A673 (cell line): ENCODE results near the gene ANK3. TPM values are rescaled to one million over a fixed set of nuclear protein-coding genes. Genes with fewer than 3 reads are reported as not detected.

ENCODE experiments used
- BruUV-seq: library from RNA; stranded (reverse); fragments of 400-500 nt; replicated peaks from 2 replicates; lab custom pipeline; 2021; lab: Mats Ljungman, UMichigan
- CTCF ChIA-PET: fragments of 300-600 bp; sonication (Branson Sonifier 250); formaldehyde crosslinking; loops from one replicate; lab custom pipeline; 2022; ENCODE audit warnings: antibody characterized with exemption; lab: Charles Lee
- POLR2A ChIA-PET: fragments of 300-600 bp; sonication (Branson Sonifier 250); formaldehyde crosslinking; loops from one replicate; lab custom pipeline; 2022; ENCODE audit warnings: antibody characterized with exemption; ENCODE audit not compliant: low non-redundant PET; lab: Charles Lee
- DNase-seq: peaks from one replicate; pipeline ENCODE4 v3.0.0-alpha.2; 2015; ENCODE audit warnings: low spot score
- H3K27ac ChIP-seq: fragments of 200-600 bp; sonication (generic); 2 replicates; pipeline ENCODE4 v1.5.1; 2016; ENCODE audit warnings: mixed run types, low read depth, mild to moderate bottlenecking, mixed read lengths, antibody characterized with exemption, low read length; ENCODE audit not compliant: poor library complexity, severe bottlenecking
- H3K27me3 ChIP-seq: fragments of 200-600 bp; sonication (generic); replicated peaks from 2 replicates; pipeline ENCODE4 v1.6.1; 2017; ENCODE audit warnings: mixed run types, low read depth, mild to moderate bottlenecking, mixed read lengths, antibody characterized with exemption, low read length; ENCODE audit not compliant: insufficient read depth, poor library complexity
- H3K36me3 ChIP-seq: fragments of 200-600 bp; sonication (generic); 2 replicates; pipeline ENCODE4 v1.6.1; 2016; ENCODE audit warnings: mixed run types, mild to moderate bottlenecking, mixed read lengths, antibody characterized with exemption, low read length; ENCODE audit not compliant: insufficient read depth, poor library complexity, severe bottlenecking
- H3K4me1 ChIP-seq: fragments of 200-600 bp; sonication (generic); 2 replicates; pipeline ENCODE4 v1.6.1; 2017; ENCODE audit warnings: mixed run types, mild to moderate bottlenecking, mixed read lengths, antibody characterized with exemption, low read length; ENCODE audit not compliant: insufficient read depth, poor library complexity, severe bottlenecking
- H3K4me3 ChIP-seq: fragments of 200-600 bp; sonication (generic); 2 replicates; pipeline ENCODE4 v1.5.1; 2016; ENCODE audit warnings: low read depth, mixed run types, mild to moderate bottlenecking, mixed read lengths, low read length; ENCODE audit not compliant: poor library complexity, severe bottlenecking
- H3K9me3 ChIP-seq: fragments of 200-600 bp; sonication (generic); 2 replicates; pipeline ENCODE4 v1.6.1; 2016; ENCODE audit warnings: mixed run types, low read depth, mild to moderate bottlenecking, mixed read lengths, antibody characterized with exemption, low read length; ENCODE audit not compliant: poor library complexity, severe bottlenecking
- CTCF ChIP-seq: fragments of 300-800, 200-600 bp; sonication (generic); conservative IDR thresholded peaks from 2 replicates; pipeline ENCODE4 v1.5.1; 2017; ENCODE audit warnings: low read depth, mild to moderate bottlenecking, antibody characterized with exemption, low read length, moderate library complexity, mixed read lengths
- EZH2 ChIP-seq: fragments of 200-600 bp; sonication (generic); IDR thresholded peaks from 2 replicates; pipeline ENCODE4 v1.6.1; 2017; ENCODE audit warnings: borderline replicate concordance, low read depth, mild to moderate bottlenecking, mixed read lengths, antibody characterized with exemption, low read length; ENCODE audit not compliant: poor library complexity, severe bottlenecking
- intact Hi-C: fragments of 100-400 bp; cut with micrococcal nuclease; formaldehyde crosslinking; loops from one replicate; pipeline ENCODE4 v1.10.0; 2022; ENCODE audit not compliant: unreplicated experiment
- total RNA-seq: library from RNA; stranded (reverse); gene quantifications from 2 replicates; pipeline ENCODE4 v1.2.3, GENCODE V29; 2021

The ANK3 gene
- total RNA-seq, 1 experiment from 2014 or later: 13.5 TPM

DNA sequence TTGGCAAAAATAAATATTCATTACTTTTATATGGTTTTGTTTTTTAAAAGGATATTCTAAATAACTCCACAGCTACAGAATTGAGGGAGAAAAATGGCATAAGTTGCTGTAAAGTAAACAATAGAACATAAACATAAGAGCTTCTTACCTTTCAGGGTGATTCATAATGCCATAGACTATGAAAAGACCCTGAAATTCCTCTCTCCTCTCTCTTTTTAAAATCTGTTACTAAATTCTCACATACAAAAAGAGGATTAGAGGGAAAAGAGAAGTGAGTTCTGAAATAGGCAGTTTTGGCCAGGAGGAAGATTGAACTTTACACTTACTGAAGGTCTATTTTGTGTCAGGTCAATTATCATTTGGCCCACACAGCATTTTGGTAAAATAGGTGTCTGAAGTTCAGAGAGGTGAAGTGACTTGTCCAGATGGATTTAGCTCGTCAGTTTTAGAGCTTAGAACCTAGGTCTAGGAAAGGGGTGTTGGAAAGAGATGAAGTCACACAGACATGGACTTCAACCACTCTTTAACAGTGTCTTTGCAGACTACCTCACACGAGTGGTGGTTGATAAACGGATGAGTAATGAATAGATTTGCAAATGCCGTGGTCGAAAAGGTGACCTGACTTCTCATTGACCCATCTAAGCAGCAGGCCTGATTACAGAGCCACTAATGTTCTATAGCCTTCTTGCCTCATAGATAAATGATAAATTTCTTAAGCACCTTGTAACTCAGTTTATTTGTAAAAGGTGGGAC, 292.7 kb downstream of the ANK3 start:
- TF ChIP-seq CTCF (no peak), EZH2 (no peak)
- Histone ChIP-seq H3K9me3 (no peaks in the 10 kb centered on the region), H3K4me1 (no peaks in the 10 kb centered on the region), H3K27me3 (no peaks in the 10 kb centered on the region), H3K36me3 (no peaks in the 10 kb centered on the region), H3K27ac (no peak overlapping the region), H3K4me3 (no peak overlapping the region)
- ChIA-PET CTCF (no interaction called here), POLR2A (no interaction called here)
- DNase-seq: no peak
- BruUV-seq: no TSS peak
- intact Hi-C loops: loop anchor here (5.0 kb wide), 1 partner anchor 110 kb away; no protein-coding TSS in a partner anchor

DNA sequence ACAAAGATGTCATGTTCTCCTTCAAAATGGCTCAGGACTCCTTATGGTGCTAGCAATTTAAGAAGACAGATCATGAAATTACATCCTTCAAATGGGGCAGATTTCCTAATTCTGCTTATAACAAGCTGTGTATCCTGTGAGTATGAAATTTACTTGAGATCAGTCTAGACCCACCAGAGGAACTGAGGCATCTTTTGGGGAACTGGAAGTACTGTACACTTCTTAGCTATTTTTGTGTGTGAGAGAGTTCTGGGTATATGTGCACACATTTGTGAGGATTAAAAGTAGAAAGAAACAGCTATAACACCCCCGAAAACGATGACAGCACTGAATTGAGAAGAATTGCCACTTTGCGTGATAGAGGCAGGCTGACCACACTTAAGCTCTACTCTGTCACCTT, 296.4 kb downstream of the ANK3 start:
- no TSS peak for BruUV-seq
- H3K4me1 ChIP-seq: no peaks in the 10 kb centered on the region
- TF ChIP-seq CTCF: no peak
- TF ChIP-seq EZH2: no peak
- DNase-seq: no peak
- POLR2A ChIA-PET: no interaction called here
- H3K4me3 ChIP-seq: no peak overlapping the region
- intact Hi-C loops: no loop called here
- H3K9me3 ChIP-seq: no peaks in the 10 kb centered on the region
- no peak overlapping the region for H3K27ac ChIP-seq
- no peaks in the 10 kb centered on the region for H3K36me3 ChIP-seq
- CTCF ChIA-PET: no interaction called here
- H3K27me3 ChIP-seq: no peaks in the 10 kb centered on the region

- no peak overlapping the region for H3K27ac ChIP-seq
- ChIA-PET CTCF (no interaction called here), POLR2A (no interaction called here)
- H3K4me3 ChIP-seq: no peak overlapping the region
- intact Hi-C loops: no loop called here
- TF ChIP-seq CTCF (no peak), EZH2 (no peak)
- no peaks in the 10 kb centered on the region for H3K27me3 ChIP-seq
- no TSS peak for BruUV-seq
- H3K4me1 ChIP-seq: no peaks in the 10 kb centered on the region
- no peaks in the 10 kb centered on the region for H3K36me3 ChIP-seq
- no peak for DNase-seq
- H3K9me3 ChIP-seq: no peaks in the 10 kb centered on the region
Measured at GRCh38 chr10:60086862-60087261, 302.8 kb downstream of the ANK3 start.
